Measurements from ENCODE around the gene MED16. TPM values are rescaled to one million over a fixed set of nuclear protein-coding genes. Genes with fewer than 3 reads are reported as not detected.

The MED16 gene
- polyA plus RNA-seq, 3 donors: 20.7 to 37.4 (median 32.8) TPM

GRCh38 chr19:918152-918437 lies 25.1 kb upstream of the MED16 start:
- Mint-ChIP-seq H3K4me1 (peaks cover 28% of the 10 kb centered on the region), H3K27me3 (ENCODE audit: low read depth in 3 of 3) (peaks cover 39 to 61% (median 52%) of the 10 kb centered on the region in 3 donors), H3K9me3 (peaks cover 0 to 7% (median 3%) of the 10 kb centered on the region in 7 donors), H3K27ac (peak overlapping the region in 1 of 7 donors; percentile 41), H3K4me3 (peak overlapping the region in 1 of 2 donors; percentile 35), H3K36me3 (peaks cover 0 to 2% of the 10 kb centered on the region in 2 donors)
- Histone ChIP-seq H3K9me3 (replicated peaks in 1 of 2; ENCODE audit: control insufficient read depth in 1 of 2, insufficient read depth in 1 of 2, low read length in 2 of 2) (no peaks in the 10 kb centered on the region), H3K4me2 (replicated peaks; ENCODE audit: extremely low read depth, low read length, poor library complexity, severe bottlenecking) (peak overlapping the region; percentile 59), H3K4me1 (ENCODE audit: control insufficient read depth in 1 of 2, insufficient read depth in 2 of 2, low read length in 2 of 2) (peaks cover 42 to 62% of the 10 kb centered on the region in 2 donors), H4K20me1 (ENCODE audit: insufficient read depth, low read length) (peaks cover 9% of the 10 kb centered on the region), H3K36me3 (replicated peaks in 1 of 2; ENCODE audit: control insufficient read depth in 1 of 2, insufficient read depth in 2 of 2, low read length in 2 of 2) (no peaks in the 10 kb centered on the region), H2AFZ (ENCODE audit: insufficient read depth, low read depth, low read length, poor library complexity, severe bottlenecking) (peak overlapping the region; percentile 63), H3K9ac (ENCODE audit: insufficient read depth, low read length, poor library complexity, severe bottlenecking) (no peak overlapping the region), H3K27me3 (ENCODE audit: control insufficient read depth in 2 of 2, insufficient read depth in 2 of 2, low read length in 2 of 2) (peaks cover 23 to 47% of the 10 kb centered on the region in 2 donors), H3K4me3 (replicated peaks in 1 of 3; ENCODE audit: low read depth in 2 of 3, low read length in 3 of 3) (peak overlapping the region in 1 of 3 experiments; percentile 49), H3K27ac (ENCODE audit: low read depth in 1 of 2, low read length in 2 of 2) (no peak overlapping the region), H3K79me2 (ENCODE audit: insufficient read depth, low read length) (peaks cover 4% of the 10 kb centered on the region)
- intact Hi-C loops (cut with micrococcal nuclease): loop anchor here in 1 of 2 donors (2.0 kb wide), 1 partner anchor 63 kb away; no protein-coding TSS in a partner anchor
- no peak for DNase-seq
- WGBS (ENCODE audit: insufficient coverage): 1% methylated on average over 10 of the region's 12 CpGs
- no peak for TF ChIP-seq CTCF (IDR thresholded peaks at IDR 0.05)

- H3K9me3 ChIP-seq (replicated peaks in 1 of 2; ENCODE audit: control insufficient read depth in 1 of 2, insufficient read depth in 1 of 2, low read length in 2 of 2): no peaks in the 10 kb centered on the region
- intact Hi-C loops (cut with micrococcal nuclease): loop anchor here in 1 of 2 donors (2.0 kb wide), 1 partner anchor 63 kb away; no protein-coding TSS in a partner anchor
- TF ChIP-seq CTCF (IDR thresholded peaks at IDR 0.05): peak; percentile 50
- H3K4me2 ChIP-seq (replicated peaks; ENCODE audit: extremely low read depth, low read length, poor library complexity, severe bottlenecking): peak within 1 kb of the TSS; percentile 59
- peak; percentile 51 to 75 (median 61) for DNase-seq
- H3K9me3 Mint-ChIP-seq: peaks cover 0 to 7% (median 3%) of the 10 kb centered on the region in 7 donors
- H4K20me1 ChIP-seq (ENCODE audit: insufficient read depth, low read length): peaks cover 9% of the 10 kb centered on the region
- H3K36me3 Mint-ChIP-seq: peaks cover 0 to 2% of the 10 kb centered on the region in 2 donors
- peaks cover 28% of the 10 kb centered on the region for H3K4me1 Mint-ChIP-seq
- H3K4me3 ChIP-seq (replicated peaks in 1 of 3; ENCODE audit: low read depth in 2 of 3, low read length in 3 of 3): peak within 1 kb of the TSS in 1 of 3 experiments; percentile 49
- H3K4me1 ChIP-seq (ENCODE audit: control insufficient read depth in 1 of 2, insufficient read depth in 2 of 2, low read length in 2 of 2): peaks cover 42 to 62% of the 10 kb centered on the region in 2 donors
- peak within 1 kb of the TSS in 1 of 2 donors; percentile 64 for H3K4me3 Mint-ChIP-seq
- H3K79me2 ChIP-seq (ENCODE audit: insufficient read depth, low read length): peaks cover 7% of the 10 kb centered on the region
- under 1% methylated on average over 87 of the region's 87 CpGs for WGBS (ENCODE audit: insufficient coverage)
- H3K27ac ChIP-seq (ENCODE audit: low read depth in 1 of 2, low read length in 2 of 2): no peak within 1 kb of the TSS
- peak within 1 kb of the TSS; percentile 8 for H3K9ac ChIP-seq (ENCODE audit: insufficient read depth, low read length, poor library complexity, severe bottlenecking)
- H3K27me3 Mint-ChIP-seq (ENCODE audit: low read depth in 3 of 3): peaks cover 38 to 60% (median 52%) of the 10 kb centered on the region in 3 donors
- no peaks in the 10 kb centered on the region for H3K36me3 ChIP-seq (replicated peaks in 1 of 2; ENCODE audit: control insufficient read depth in 1 of 2, insufficient read depth in 2 of 2, low read length in 2 of 2)
- H2AFZ ChIP-seq (ENCODE audit: insufficient read depth, low read depth, low read length, poor library complexity, severe bottlenecking): peak within 1 kb of the TSS; percentile 63
- H3K27ac Mint-ChIP-seq: peak within 1 kb of the TSS in 1 of 7 donors; percentile 41
- peaks cover 23 to 47% of the 10 kb centered on the region in 2 donors for H3K27me3 ChIP-seq (ENCODE audit: control insufficient read depth in 2 of 2, insufficient read depth in 2 of 2, low read length in 2 of 2)
These were observed 24.6 kb upstream of the MED16 start, which contains the start of gene KISS1R for GRCh38 chr19:917323-918151. Gene KISS1R (plus strand): TSS chr19:917333. CDS start chr19:917503, 170 bp downstream.
